HUES6 (cell line): ENCODE results near the gene NOL3.

Source experiments
- H3K27ac ChIP-seq: 2 replicates; pipeline ENCODE4 v1.7.0; 2013; ENCODE audit warnings: low read depth, mild to moderate bottlenecking, low read length, inconsistent platforms
- H3K27me3 ChIP-seq: 2 replicates; pipeline ENCODE4 v1.6.1; 2013; ENCODE audit warnings: low read length; ENCODE audit not compliant: control insufficient read depth, insufficient read depth
- H3K36me3 ChIP-seq: 2 replicates; pipeline ENCODE4 v1.6.1; 2013; ENCODE audit warnings: low read length; ENCODE audit not compliant: control insufficient read depth, insufficient read depth
- H3K4me1 ChIP-seq: 2 replicates; pipeline ENCODE4 v1.6.1; 2013; ENCODE audit warnings: low read length; ENCODE audit not compliant: control insufficient read depth, insufficient read depth
- H3K4me3 ChIP-seq: 2 replicates; pipeline ENCODE4 v1.5.1; 2013; ENCODE audit warnings: low read depth, low read length
- H3K9ac ChIP-seq: one replicate; pipeline ENCODE4 v1.6.1; 2013; ENCODE audit warnings: mild to moderate bottlenecking, low read length
- H3K9me3 ChIP-seq: 2 replicates; pipeline ENCODE4 v1.6.1; 2013; ENCODE audit warnings: low read depth, low read length; ENCODE audit not compliant: control insufficient read depth, insufficient read depth

The NOL3 gene

DNA sequence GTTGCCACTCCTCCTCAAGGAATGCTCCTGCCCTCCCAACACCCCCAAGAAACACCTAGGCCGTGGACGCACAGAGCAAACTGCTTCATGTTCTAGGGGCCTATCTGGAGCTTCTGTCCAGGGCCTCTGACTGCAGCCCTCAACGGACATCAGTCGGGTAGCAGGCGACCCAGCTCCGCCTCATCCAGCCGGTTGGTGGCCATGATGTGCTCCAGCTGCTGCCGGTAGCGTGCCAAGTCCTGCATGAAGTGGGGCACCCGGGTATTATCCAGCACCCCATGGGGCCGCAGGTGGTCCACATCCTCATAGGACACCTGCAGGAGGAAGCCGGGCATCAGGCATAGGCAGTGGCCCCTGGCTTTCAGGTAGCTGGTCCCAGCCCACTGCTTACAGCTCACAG, 6.3 kb downstream of the NOL3 start:
- H3K9ac ChIP-seq: no peak overlapping the region
- H3K4me1 ChIP-seq: peaks cover 19% of the 10 kb centered on the region
- no peak overlapping the region for H3K4me3 ChIP-seq
- H3K36me3 ChIP-seq: no peaks in the 10 kb centered on the region
- H3K27me3 ChIP-seq: peaks cover 73% of the 10 kb centered on the region
- no peaks in the 10 kb centered on the region for H3K9me3 ChIP-seq
- H3K27ac ChIP-seq: no peak overlapping the region

- Histone ChIP-seq H3K27me3 (peaks cover 62% of the 10 kb centered on the region), H3K27ac (no peak overlapping the region), H3K9ac (peak overlapping the region; percentile 38), H3K9me3 (no peaks in the 10 kb centered on the region), H3K4me1 (peaks cover 24% of the 10 kb centered on the region), H3K4me3 (peak overlapping the region; percentile 78), H3K36me3 (no peaks in the 10 kb centered on the region)
Observed at GRCh38 chr16:67177743-67178699, 7.7 kb downstream of the NOL3 start.

DNA sequence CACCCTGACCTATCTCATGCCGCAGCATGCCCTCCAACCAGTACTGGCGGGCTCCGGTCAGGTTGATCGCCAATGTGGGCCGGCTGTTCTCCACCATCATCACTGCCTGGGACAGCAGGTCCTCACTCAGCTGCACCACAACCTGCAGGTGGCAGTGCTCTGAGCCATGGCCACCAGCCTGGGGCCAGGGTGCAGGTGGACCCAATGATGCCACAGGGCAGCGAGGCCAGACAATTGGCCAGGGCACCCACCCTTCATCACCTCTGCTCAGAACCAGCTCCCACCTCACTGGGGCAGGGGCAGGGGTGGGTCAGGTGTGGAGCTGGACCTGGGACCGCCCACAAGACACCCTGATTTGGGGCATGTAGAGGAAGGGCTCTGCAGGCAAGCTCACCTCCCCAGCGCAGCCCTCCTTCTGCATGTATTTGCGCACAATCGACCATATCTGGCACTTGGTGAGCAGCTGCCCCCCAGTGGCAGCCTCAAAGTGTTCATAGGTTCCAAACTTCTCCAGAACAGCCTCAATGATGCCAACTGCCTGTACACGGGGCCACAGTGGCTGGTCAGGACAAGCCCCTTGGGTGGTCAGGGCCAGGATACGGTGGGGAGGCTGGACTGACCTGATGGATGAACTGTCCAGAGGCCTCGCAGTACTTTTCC, 9.2 kb downstream of the NOL3 start:
- no peak overlapping the region for H3K9ac ChIP-seq
- no peaks in the 10 kb centered on the region for H3K9me3 ChIP-seq
- H3K4me3 ChIP-seq: no peak overlapping the region
- peaks cover 53% of the 10 kb centered on the region for H3K27me3 ChIP-seq
- no peaks in the 10 kb centered on the region for H3K36me3 ChIP-seq
- peaks cover 18% of the 10 kb centered on the region for H3K4me1 ChIP-seq
- no peak overlapping the region for H3K27ac ChIP-seq

DNA sequence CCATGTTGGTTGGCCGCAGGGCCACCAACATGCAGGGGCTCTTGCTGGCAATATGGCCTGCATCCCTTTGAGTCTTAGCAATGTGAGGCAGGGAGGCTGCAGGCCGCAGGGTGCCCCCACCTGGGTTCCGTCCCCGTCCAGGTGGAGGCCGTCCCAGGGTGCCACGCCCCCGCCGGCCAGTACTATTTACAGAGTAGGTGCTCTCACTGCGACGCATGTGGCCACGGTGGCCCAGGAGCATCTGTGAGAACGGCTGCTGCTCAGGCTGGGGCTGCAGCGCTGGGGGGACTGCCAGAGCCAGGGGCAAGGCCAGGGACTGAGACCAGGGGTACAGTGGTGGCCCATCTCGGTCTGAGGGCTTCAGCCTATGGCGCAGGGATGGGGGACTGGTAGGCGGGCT, 9.8 kb downstream of the NOL3 start:
- Histone ChIP-seq H3K9me3 (no peaks in the 10 kb centered on the region), H3K36me3 (no peaks in the 10 kb centered on the region), H3K4me3 (no peak overlapping the region), H3K27me3 (peaks cover 53% of the 10 kb centered on the region), H3K27ac (no peak overlapping the region), H3K9ac (no peak overlapping the region), H3K4me1 (peaks cover 23% of the 10 kb centered on the region)

DNA sequence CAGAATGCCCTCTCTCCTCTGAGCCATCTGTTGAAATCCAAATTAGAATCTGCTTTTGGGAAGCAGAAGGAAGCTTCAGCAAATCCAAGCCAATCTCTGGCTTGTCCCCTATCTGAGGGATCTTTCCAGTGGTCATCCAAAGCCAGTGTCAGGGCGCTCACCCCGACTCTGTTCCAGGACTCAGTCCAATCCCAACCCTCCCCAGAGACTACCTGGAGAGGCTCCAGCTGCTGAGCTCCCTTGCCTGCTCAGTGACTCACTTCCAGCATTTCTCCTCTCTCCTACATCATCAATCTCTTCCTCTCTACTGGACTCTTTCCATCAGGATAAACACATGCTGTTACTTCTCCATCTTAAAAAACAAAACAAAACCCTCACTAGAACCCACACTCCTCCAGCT, 11.0 kb downstream of the NOL3 start:
- Histone ChIP-seq H3K27ac (no peak overlapping the region), H3K9me3 (no peaks in the 10 kb centered on the region), H3K9ac (no peak overlapping the region), H3K4me1 (peaks cover 28% of the 10 kb centered on the region), H3K4me3 (no peak overlapping the region), H3K27me3 (peaks cover 52% of the 10 kb centered on the region), H3K36me3 (no peaks in the 10 kb centered on the region)

DNA sequence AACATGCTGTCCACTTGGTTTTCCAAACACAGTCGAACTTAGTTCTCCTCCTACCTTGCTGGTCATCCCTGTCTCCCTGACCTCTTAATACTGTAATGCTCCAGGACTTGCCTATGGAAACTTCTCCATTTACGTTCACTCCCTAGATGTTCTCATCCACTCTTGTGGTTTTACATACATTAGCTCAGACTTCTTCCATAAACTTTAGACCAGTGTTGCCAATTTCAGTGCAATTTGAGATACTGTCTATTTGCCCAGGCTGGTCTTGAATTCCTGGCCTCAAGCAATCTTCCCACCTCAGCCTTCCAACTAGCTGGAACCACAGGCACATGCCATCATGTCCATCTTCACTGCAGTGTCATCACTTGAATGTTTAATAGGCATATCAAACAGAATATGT, 11.9 kb downstream of the NOL3 start:
- Histone ChIP-seq H3K9me3 (no peaks in the 10 kb centered on the region), H3K27me3 (peaks cover 47% of the 10 kb centered on the region), H3K36me3 (no peaks in the 10 kb centered on the region), H3K4me3 (0 out of 2 replicates have a peak overlapping the region, but pooled peaks have one; percentile 84), H3K4me1 (peaks cover 37% of the 10 kb centered on the region), H3K27ac (no peak overlapping the region), H3K9ac (no peak overlapping the region)

- Histone ChIP-seq H3K4me1 (peaks cover 33% of the 10 kb centered on the region; the same call in 1 of the 2 replicates), H3K9ac (peak overlapping the region; percentile 1), H3K36me3 (no peaks in the 10 kb centered on the region), H3K4me3 (peak overlapping the region; percentile 84), H3K27ac (no peak overlapping the region), H3K9me3 (no peaks in the 10 kb centered on the region), H3K27me3 (peaks cover 39% of the 10 kb centered on the region)
Observed at GRCh38 chr16:67183284-67183626, 12.9 kb downstream of the NOL3 start.

DNA sequence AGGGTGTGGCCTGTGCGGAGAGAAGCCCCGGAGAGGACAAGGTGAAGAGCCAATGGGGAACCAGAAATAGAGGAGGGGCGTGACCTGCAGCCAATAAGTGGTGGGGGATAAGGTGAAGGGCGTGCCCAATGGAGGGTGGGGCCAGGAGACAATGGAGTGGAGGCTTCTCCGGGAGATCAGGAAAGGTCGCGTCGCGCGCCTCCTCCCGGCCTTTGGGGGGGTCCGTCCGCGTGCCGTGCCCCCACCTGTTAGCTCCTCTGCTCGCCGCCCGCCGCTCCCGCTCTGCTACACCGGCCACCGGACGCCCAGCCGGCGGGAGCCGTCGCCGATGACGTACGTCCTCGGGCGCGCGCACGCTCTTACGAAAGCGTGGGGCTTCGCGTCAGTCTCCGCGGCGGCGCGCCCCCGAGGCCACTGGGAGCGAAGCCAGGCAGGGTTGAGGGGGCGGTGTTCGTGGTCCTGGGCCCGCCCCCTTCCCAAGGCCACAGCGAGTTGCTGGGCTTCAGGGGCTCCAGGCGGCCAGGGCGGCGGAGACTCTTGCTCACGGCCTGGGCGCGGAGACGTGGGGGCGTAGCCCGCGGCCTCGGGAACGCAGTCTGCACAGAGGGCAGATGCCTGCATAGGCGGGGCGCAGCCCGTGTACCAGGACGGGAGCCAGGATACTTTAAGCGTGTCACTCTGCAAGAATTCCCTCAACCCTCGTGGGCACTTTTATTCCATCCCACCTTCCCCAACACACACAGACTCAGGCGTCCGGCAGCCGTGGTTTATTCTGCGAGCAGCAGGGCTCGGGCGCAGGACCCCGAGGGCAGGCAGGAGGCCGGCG, 13.5 kb downstream of the NOL3 start, which contains the start of gene MATCAP1:
MATCAP1 (minus strand) TSS at position 337 of the 826 bp plus-strand sequence. CDS start 3,353 bp downstream, outside the sequence.
- Histone ChIP-seq H3K4me3 (peak within 1 kb of the TSS; percentile 84), H3K9me3 (no peaks in the 10 kb centered on the region), H3K9ac (peak within 1 kb of the TSS; percentile 85), H3K27ac (peak within 1 kb of the TSS; percentile 94), H3K4me1 (peaks cover 29% of the 10 kb centered on the region; the same call in 1 of the 2 replicates), H3K36me3 (no peaks in the 10 kb centered on the region), H3K27me3 (peaks cover 33% of the 10 kb centered on the region)

- Histone ChIP-seq H3K9me3 (no peaks in the 10 kb centered on the region), H3K27ac (no peak overlapping the region), H3K27me3 (peaks cover 28% of the 10 kb centered on the region), H3K36me3 (no peaks in the 10 kb centered on the region), H3K4me1 (peaks cover 28% of the 10 kb centered on the region; the same call in 1 of the 2 replicates), H3K9ac (peak overlapping the region; percentile 30), H3K4me3 (peak overlapping the region; percentile 84)
Observed at GRCh38 chr16:67184453-67184994, 14.2 kb downstream of the NOL3 start.

GRCh38 chr16:67184995-67185650, 14.8 kb downstream of the NOL3 start:
- Histone ChIP-seq H3K4me3 (peak overlapping the region; percentile 84), H3K9me3 (no peaks in the 10 kb centered on the region), H3K27ac (no peak overlapping the region), H3K4me1 (peaks cover 28% of the 10 kb centered on the region; the same call in 1 of the 2 replicates), H3K9ac (no peak overlapping the region), H3K27me3 (peaks cover 28% of the 10 kb centered on the region), H3K36me3 (no peaks in the 10 kb centered on the region)
